Trophoblast cell (in vitro differentiated cells and primary cell): ENCODE results near the gene NOXA1.

Experiments used
- DNase-seq, 2 donors: peaks; one replicate each; pipeline ENCODE4 v3.0.0-alpha.2; 2016
- H2AFZ ChIP-seq: 2 replicates; pipeline ENCODE4 v1.6.1; 2013; ENCODE audit warnings: low read length, moderate library complexity, mild to moderate bottlenecking; ENCODE audit not compliant: insufficient read depth, poor library complexity
- H2AK5ac ChIP-seq: 2 replicates; pipeline ENCODE4 v1.6.1; 2013; ENCODE audit warnings: mild to moderate bottlenecking, low read length
- H2BK120ac ChIP-seq: 2 replicates; pipeline ENCODE4 v1.6.1; 2013; ENCODE audit warnings: low read length, mild to moderate bottlenecking, moderate library complexity; ENCODE audit not compliant: insufficient read depth, poor library complexity
- H2BK12ac ChIP-seq: 2 replicates; pipeline ENCODE4 v1.6.1; 2013; ENCODE audit warnings: mild to moderate bottlenecking, low read length, moderate library complexity
- H2BK5ac ChIP-seq: 2 replicates; pipeline ENCODE4 v1.6.1; 2013; ENCODE audit warnings: low read length, low read depth, moderate library complexity, mild to moderate bottlenecking; ENCODE audit not compliant: poor library complexity
- H3K14ac ChIP-seq: 2 replicates; pipeline ENCODE4 v1.6.1; 2013; ENCODE audit warnings: mild to moderate bottlenecking, low read length
- H3K18ac ChIP-seq: 2 replicates; pipeline ENCODE4 v1.6.1; 2013; ENCODE audit warnings: mild to moderate bottlenecking, low read length
- H3K23ac ChIP-seq: 2 replicates; pipeline ENCODE4 v1.6.1; 2013; ENCODE audit warnings: low read length
- H3K27ac ChIP-seq: 2 replicates; pipeline ENCODE4 v1.5.1; 2013; ENCODE audit warnings: low read depth, mild to moderate bottlenecking, inconsistent platforms, low read length, moderate library complexity
- H3K27me3 ChIP-seq: 2 replicates; pipeline ENCODE4 v1.6.1; 2013; ENCODE audit warnings: inconsistent platforms, mild to moderate bottlenecking, low read length, moderate library complexity; ENCODE audit not compliant: insufficient read depth
- H3K36me3 ChIP-seq, 2 experiments: 1 replicate in 1 of 2; 2 replicates in 1 of 2; pipeline ENCODE4 v1.6.1; 2013; ENCODE audit warnings: low read length in 2 of 2, mild to moderate bottlenecking in 2 of 2, moderate library complexity in 1 of 2; ENCODE audit not compliant: insufficient read depth in 2 of 2, control insufficient read depth in 1 of 2
- H3K4ac ChIP-seq: 2 replicates; pipeline ENCODE4 v1.6.1; 2013; ENCODE audit warnings: low read depth, mild to moderate bottlenecking, low read length, moderate library complexity
- H3K4me1 ChIP-seq, 2 experiments: 1 replicate in 1 of 2; 2 replicates in 1 of 2; pipeline ENCODE4 v1.6.1; 2013; ENCODE audit warnings: low read length in 2 of 2, mild to moderate bottlenecking in 2 of 2, moderate library complexity in 1 of 2; ENCODE audit not compliant: insufficient read depth in 2 of 2, control insufficient read depth in 1 of 2
- H3K4me2 ChIP-seq: 2 replicates; pipeline ENCODE4 v1.6.1; 2013; ENCODE audit warnings: inconsistent platforms, mild to moderate bottlenecking, low read length, moderate library complexity
- H3K4me3 ChIP-seq: 2 replicates; pipeline ENCODE4 v1.5.1; 2013; ENCODE audit warnings: mild to moderate bottlenecking, low read depth, low read length, inconsistent platforms
- H3K79me1 ChIP-seq: one replicate; pipeline ENCODE4 v1.6.1; 2013; ENCODE audit warnings: low read length
- H3K79me2 ChIP-seq: 2 replicates; pipeline ENCODE4 v1.6.1; 2013; ENCODE audit warnings: low read length, mild to moderate bottlenecking; ENCODE audit not compliant: control insufficient read depth, insufficient read depth, poor library complexity
- H3K9ac ChIP-seq: 2 replicates; pipeline ENCODE4 v1.6.1; 2013; ENCODE audit warnings: mild to moderate bottlenecking, low read length
- H3K9me3 ChIP-seq: 2 replicates; pipeline ENCODE4 v1.6.1; 2013; ENCODE audit warnings: low read depth, mild to moderate bottlenecking, control low read depth, inconsistent platforms, low read length; ENCODE audit not compliant: insufficient read depth
- H4K12ac ChIP-seq: 2 replicates; pipeline ENCODE4 v1.6.1; 2013; ENCODE audit warnings: low read depth, mild to moderate bottlenecking, low read length, moderate library complexity
- H4K8ac ChIP-seq: 2 replicates; pipeline ENCODE4 v1.6.1; 2013; ENCODE audit warnings: low read depth, mild to moderate bottlenecking, low read length, moderate library complexity
- H4K91ac ChIP-seq: one replicate; pipeline ENCODE4 v1.6.1; 2013; ENCODE audit warnings: low read depth, mild to moderate bottlenecking, low read length, moderate library complexity
- WGBS: extraction: QIAGEN DNeasy Blood & Tissue Kit; methylation state at CpG from one replicate; pipeline ENCODE4 v1.1.7; 2013; ENCODE audit warnings: missing lambda C conversion rate; ENCODE audit not compliant: insufficient read length, insufficient coverage; ENCODE audit errors: extremely low coverage; 5-methylcytosine and 5-hydroxymethylcytosine counted together

Gene NOXA1

DNA sequence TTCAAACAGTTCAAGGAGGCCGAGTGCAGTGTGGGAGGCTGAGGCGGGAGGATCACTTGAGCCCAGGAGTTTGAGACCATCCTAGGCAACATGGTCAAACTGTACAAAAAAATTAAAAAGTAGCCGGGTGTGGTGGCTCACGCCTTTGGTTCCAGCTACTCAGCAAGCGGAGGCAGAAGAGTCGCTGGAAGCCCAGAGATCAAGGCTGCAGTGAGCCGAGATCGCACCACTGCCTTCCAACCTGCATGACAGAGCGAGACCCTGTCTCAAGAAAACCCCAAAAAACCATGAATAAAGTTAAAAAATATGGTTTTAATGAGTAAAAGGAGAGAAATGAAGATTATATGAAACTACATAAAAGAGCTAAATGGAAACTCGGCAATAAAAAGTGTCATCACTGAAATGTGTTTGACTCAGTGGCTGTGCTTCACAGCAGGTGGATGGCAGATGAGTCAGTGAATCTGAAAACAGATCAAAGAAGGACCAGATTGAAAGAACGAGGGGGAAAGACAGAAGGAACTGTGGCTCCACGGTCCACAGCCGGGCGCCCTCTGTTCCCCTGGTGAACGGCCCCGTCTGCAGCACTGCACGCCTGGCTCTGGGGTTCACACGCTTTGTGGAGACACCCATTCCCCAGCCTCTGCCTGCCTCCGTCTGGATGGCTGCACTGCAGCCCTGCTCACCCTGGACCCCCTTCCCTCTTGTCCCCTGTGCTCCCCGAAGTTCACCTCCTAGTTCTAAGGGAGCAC is 25.3 kb upstream of the NOXA1 start:
- H3K79me1 ChIP-seq: no peaks in the 10 kb centered on the region
- no peak overlapping the region for H2AFZ ChIP-seq
- H3K4me2 ChIP-seq: no peak overlapping the region
- no peaks in the 10 kb centered on the region for H3K36me3 ChIP-seq
- H3K4me1 ChIP-seq: peaks cover 0 to 5% of the 10 kb centered on the region in 2 experiments
- WGBS: no CpG with 5 or more reads among the region's 20 CpGs
- H3K18ac ChIP-seq: no peak overlapping the region
- peaks cover 3% of the 10 kb centered on the region for H3K9me3 ChIP-seq
- no peak overlapping the region for H4K8ac ChIP-seq
- H3K9ac ChIP-seq: no peak overlapping the region
- no peaks in the 10 kb centered on the region for H3K79me2 ChIP-seq
- no peak overlapping the region for H4K12ac ChIP-seq
- no peak for DNase-seq
- no peak overlapping the region for H3K4me3 ChIP-seq
- H3K27ac ChIP-seq: no peak overlapping the region
- H4K91ac ChIP-seq: no peak overlapping the region
- no peak overlapping the region for H3K4ac ChIP-seq
- H2BK12ac ChIP-seq: no peak overlapping the region
- H2BK5ac ChIP-seq: no peak overlapping the region
- no peak overlapping the region for H3K14ac ChIP-seq
- H3K23ac ChIP-seq: no peak overlapping the region
- H2AK5ac ChIP-seq: no peak overlapping the region
- H3K27me3 ChIP-seq: no peaks in the 10 kb centered on the region
- H2BK120ac ChIP-seq: no peak overlapping the region

DNA sequence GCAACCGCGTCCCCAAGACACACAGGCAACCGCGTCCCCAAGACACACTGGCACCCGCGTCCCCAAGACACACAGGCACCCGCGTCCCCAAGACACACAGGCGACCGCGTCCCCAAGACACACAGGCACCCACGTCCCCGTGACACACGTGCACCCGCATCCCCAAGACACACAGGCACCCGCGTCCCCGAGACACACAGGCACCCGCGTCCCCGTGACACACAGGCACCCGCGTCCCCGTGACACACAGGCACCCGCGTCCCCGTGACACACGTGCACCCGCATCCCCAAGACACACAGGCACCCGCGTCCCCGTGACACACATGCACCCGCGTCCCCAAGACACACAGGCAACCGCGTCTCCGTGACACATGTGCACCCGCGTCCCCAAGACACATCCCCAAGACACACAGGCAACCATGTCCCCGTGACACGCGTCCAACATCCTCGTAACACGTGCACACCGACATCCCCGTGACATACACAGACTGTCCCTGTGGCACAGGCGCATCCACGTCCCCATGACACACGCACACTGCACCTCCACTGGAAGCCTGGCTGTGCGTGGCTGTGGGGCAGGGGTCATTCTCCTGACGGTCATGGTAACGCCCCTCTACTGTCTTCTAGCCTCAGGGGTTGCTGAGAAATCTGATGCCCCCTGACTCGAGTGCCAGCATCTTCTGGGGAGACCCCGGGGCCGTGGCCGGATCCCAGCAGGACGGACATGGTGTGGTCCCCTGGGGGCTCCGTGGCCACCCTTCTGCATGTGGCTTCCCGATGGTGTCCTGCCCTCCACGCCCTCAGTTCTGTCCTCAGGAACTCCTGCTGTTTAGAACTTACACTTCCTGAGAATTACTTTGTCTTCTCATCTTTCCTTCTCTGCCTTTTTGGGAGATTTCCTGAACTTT is 24.4 kb upstream of the NOXA1 start:
- Histone ChIP-seq H3K23ac (no peak overlapping the region), H3K4ac (no peak overlapping the region), H3K27me3 (no peaks in the 10 kb centered on the region), H3K79me2 (no peaks in the 10 kb centered on the region), H4K91ac (no peak overlapping the region), H3K79me1 (no peaks in the 10 kb centered on the region), H3K4me3 (peak overlapping the region; percentile 37), H3K14ac (no peak overlapping the region), H2BK120ac (no peak overlapping the region), H3K4me1 (peaks cover 0 to 5% of the 10 kb centered on the region in 2 experiments), H2AFZ (no peak overlapping the region), H2BK12ac (no peak overlapping the region), H3K4me2 (no peak overlapping the region), H3K36me3 (no peaks in the 10 kb centered on the region), H3K27ac (no peak overlapping the region), H4K12ac (no peak overlapping the region), H3K9ac (no peak overlapping the region), H3K9me3 (peaks cover 3% of the 10 kb centered on the region), H2AK5ac (no peak overlapping the region), H2BK5ac (no peak overlapping the region), H4K8ac (no peak overlapping the region), H3K18ac (no peak overlapping the region)
- no CpG with 5 or more reads among the region's 60 CpGs for WGBS
- DNase-seq: no peak

GRCh38 chr9:137402746-137403145 is 20.4 kb upstream of the NOXA1 start:
- no CpG with 5 or more reads among the region's 11 CpGs for WGBS
- H3K27ac ChIP-seq: no peak overlapping the region

GRCh38 chr9:137403269-137403668 is 19.9 kb upstream of the NOXA1 start:
- no CpG with 5 or more reads among the region's 15 CpGs for WGBS
- no peak overlapping the region for H2AK5ac ChIP-seq
- H4K12ac ChIP-seq: no peak overlapping the region

More at GRCh38 chr9:137402746-137403145, 20.4 kb upstream of the NOXA1 start:
- no peak overlapping the region for H4K91ac ChIP-seq
- H2BK5ac ChIP-seq: no peak overlapping the region
- no peak overlapping the region for H2AK5ac ChIP-seq
- H3K79me2 ChIP-seq: no peaks in the 10 kb centered on the region
- H2BK12ac ChIP-seq: no peak overlapping the region
- H3K4me2 ChIP-seq: no peak overlapping the region
- H2AFZ ChIP-seq: no peak overlapping the region
- H3K79me1 ChIP-seq: peaks cover 2% of the 10 kb centered on the region
- no peaks in the 10 kb centered on the region for H3K36me3 ChIP-seq
- H4K12ac ChIP-seq: no peak overlapping the region
- no peak overlapping the region for H3K18ac ChIP-seq
- no peak overlapping the region for H4K8ac ChIP-seq
- DNase-seq: no peak
- no peak overlapping the region for H3K4me3 ChIP-seq
- peaks cover 3% of the 10 kb centered on the region for H3K9me3 ChIP-seq
- no peak overlapping the region for H3K14ac ChIP-seq
- H3K27me3 ChIP-seq: peaks cover 3% of the 10 kb centered on the region
- H3K4ac ChIP-seq: no peak overlapping the region
- H3K23ac ChIP-seq: no peak overlapping the region
- no peak overlapping the region for H2BK120ac ChIP-seq
- H3K9ac ChIP-seq: no peak overlapping the region
- H3K4me1 ChIP-seq: peaks cover 0 to 9% of the 10 kb centered on the region in 2 experiments

More at GRCh38 chr9:137403269-137403668, 19.9 kb upstream of the NOXA1 start:
- Histone ChIP-seq H3K18ac (no peak overlapping the region), H3K9me3 (peaks cover 3% of the 10 kb centered on the region), H4K8ac (no peak overlapping the region), H3K27me3 (peaks cover 3% of the 10 kb centered on the region), H2BK12ac (no peak overlapping the region), H4K91ac (no peak overlapping the region), H3K4me1 (peaks cover 0 to 9% of the 10 kb centered on the region in 2 experiments), H3K79me2 (no peaks in the 10 kb centered on the region), H3K27ac (no peak overlapping the region), H3K36me3 (no peaks in the 10 kb centered on the region), H3K9ac (no peak overlapping the region), H3K4ac (no peak overlapping the region), H2AFZ (no peak overlapping the region), H3K14ac (no peak overlapping the region), H2BK120ac (no peak overlapping the region), H3K23ac (no peak overlapping the region), H3K79me1 (peaks cover 2% of the 10 kb centered on the region), H3K4me3 (no peak overlapping the region), H3K4me2 (no peak overlapping the region), H2BK5ac (no peak overlapping the region)
- no peak for DNase-seq
